PC-9 (cell line): Measurements from ENCODE around the gene ATRN. TPM values are rescaled to one million over a fixed set of nuclear protein-coding genes. Genes with fewer than 3 reads are reported as not detected.

Source experiments
- BruUV-seq: library from RNA; stranded (reverse); fragments of 400-500 nt; replicated peaks from 2 replicates; lab custom pipeline; 2021; lab: Mats Ljungman, UMichigan
- CTCF ChIA-PET: fragments of 300-600 bp; sonication (Branson Sonifier 250); formaldehyde crosslinking; loops from one replicate; lab custom pipeline; 2022; ENCODE audit warnings: antibody characterized with exemption; lab: Charles Lee
- POLR2A ChIA-PET: fragments of 300-600 bp; sonication (Branson Sonifier 250); formaldehyde crosslinking; loops from one replicate; lab custom pipeline; 2022; ENCODE audit warnings: antibody characterized with exemption; ENCODE audit not compliant: unreplicated experiment; lab: Charles Lee
- DNase-seq, 2 experiments: peaks; one replicate each; pipeline versions ENCODE4 v3.0.0 to v3.0.0-alpha.2; 2015 to 2022; ENCODE audit warnings: mixed read lengths in 1 of 2
- H2AFZ ChIP-seq: fragments of 200-600 bp; sonication (generic); 2 replicates; pipeline ENCODE4 v1.8.1; 2017; ENCODE audit warnings: antibody characterized with exemption
- H3F3A ChIP-seq: fragments of 200-600 bp; sonication (generic); 2 replicates; pipeline ENCODE4 v1.8.1; 2017; ENCODE audit warnings: antibody characterized with exemption, mild to moderate bottlenecking, low read depth; ENCODE audit not compliant: insufficient read depth
- H3K27ac ChIP-seq: fragments of 200-600 bp; sonication (generic); 2 replicates; pipeline ENCODE4 v1.6.1; 2016; ENCODE audit warnings: mixed run types
- H3K27me3 ChIP-seq: fragments of 200-600 bp; sonication (generic); 2 replicates; pipeline ENCODE4 v1.6.1; 2016; ENCODE audit warnings: low read depth, mixed run types; ENCODE audit not compliant: insufficient read depth
- H3K36me3 ChIP-seq: fragments of 200-600 bp; sonication (generic); 2 replicates; pipeline ENCODE4 v1.6.1; 2016; ENCODE audit warnings: low read depth, mixed run types
- H3K4me1 ChIP-seq: fragments of 200-600 bp; sonication (generic); replicated peaks from 2 replicates; pipeline ENCODE4 v1.6.1; 2016; ENCODE audit warnings: mixed run types; ENCODE audit not compliant: insufficient read depth
- H3K4me2 ChIP-seq: fragments of 200-600 bp; sonication (generic); 2 replicates; pipeline ENCODE4 v1.6.1; 2017; ENCODE audit warnings: mixed run types
- H3K4me3 ChIP-seq: fragments of 200-600 bp; sonication (generic); 2 replicates; pipeline ENCODE4 v1.6.1; 2016; ENCODE audit warnings: mixed run types
- H3K79me2 ChIP-seq: fragments of 200-600 bp; sonication (generic); 2 replicates; pipeline ENCODE4 v1.6.1; 2017; ENCODE audit warnings: low read depth, mixed run types
- H3K9me2 ChIP-seq: fragments of 200-600 bp; sonication (generic); 2 replicates; pipeline ENCODE4 v1.8.1; 2017; ENCODE audit warnings: mild to moderate bottlenecking; ENCODE audit not compliant: insufficient read depth
- H3K9me3 ChIP-seq: fragments of 200-600 bp; sonication (generic); 2 replicates; pipeline ENCODE4 v1.8.1; 2016; ENCODE audit warnings: low read depth; ENCODE audit not compliant: insufficient read depth
- H4K20me1 ChIP-seq: fragments of 200-600 bp; sonication (generic); 2 replicates; pipeline ENCODE4 v1.8.1; 2017; ENCODE audit not compliant: insufficient read depth
- CTCF ChIP-seq: fragments of 200-600 bp; sonication (generic); conservative IDR thresholded peaks from 2 replicates; pipeline ENCODE4 v1.6.1; 2017; ENCODE audit warnings: mixed run types, antibody characterized with exemption, mild to moderate bottlenecking, moderate library complexity
- EZH2 ChIP-seq: fragments of 200-600 bp; sonication (generic); IDR thresholded peaks from 2 replicates; pipeline ENCODE4 v1.8.0; 2017; ENCODE audit warnings: antibody characterized with exemption, low read depth
- intact Hi-C: fragments of 100-400 bp; cut with micrococcal nuclease; formaldehyde crosslinking; loops from one replicate; pipeline ENCODE4 v1.10.0; 2022; ENCODE audit not compliant: unreplicated experiment
- total RNA-seq: library from RNA; stranded (reverse); gene quantifications from 2 replicates; pipeline ENCODE4 v1.2.3, GENCODE V29; 2021

The ATRN gene
- total RNA-seq, 1 experiment from 2014 or later, result 34.9 TPM

GRCh38 chr20:3461911-3462677 lies 8.7 kb upstream of the ATRN start:
- CTCF ChIA-PET, result no interaction called here
- intact Hi-C loops, result no loop called here
- Histone ChIP-seq H3K27me3 (0 out of 2 replicates have a peak, but pooled peaks cover 4% of the 10 kb centered on the region), H3F3A (no peaks in the 10 kb centered on the region), H3K9me3 (no peaks in the 10 kb centered on the region), H2AFZ (no peak overlapping the region), H3K79me2 (no peaks in the 10 kb centered on the region), H3K36me3 (no peaks in the 10 kb centered on the region), H3K4me1 (no peaks in the 10 kb centered on the region), H3K27ac (no peak overlapping the region), H4K20me1 (no peaks in the 10 kb centered on the region), H3K9me2 (no peaks in the 10 kb centered on the region), H3K4me3 (no peak overlapping the region), H3K4me2 (no peak overlapping the region)
- peak; percentile 39 to 59 for DNase-seq
- TF ChIP-seq CTCF, result no peak
- TF ChIP-seq EZH2, result no peak
- BruUV-seq, result no TSS peak
- POLR2A ChIA-PET, result interaction anchor here (0.6 kb wide), 4 partner anchors 8 to 455 kb away, joined by 3 to 4 read pairs (median 4); no protein-coding TSS in a partner anchor

GRCh38 chr20:3464166-3464565 lies 6.7 kb upstream of the ATRN start:
- H3K36me3 ChIP-seq, result no peaks in the 10 kb centered on the region
- H3K27ac ChIP-seq, result no peak overlapping the region
- intact Hi-C loops, result no loop called here
- no TSS peak for BruUV-seq
- no peaks in the 10 kb centered on the region for H3K9me2 ChIP-seq
- H4K20me1 ChIP-seq, result no peaks in the 10 kb centered on the region
- no peak overlapping the region for H3K4me3 ChIP-seq
- H3K9me3 ChIP-seq, result no peaks in the 10 kb centered on the region
- H3K4me1 ChIP-seq, result no peaks in the 10 kb centered on the region
- no peak overlapping the region for H3K4me2 ChIP-seq
- no peaks in the 10 kb centered on the region for H3K79me2 ChIP-seq
- POLR2A ChIA-PET, result interaction anchor here (0.6 kb wide), 2 partner anchors 11 to 12 kb away, joined by 4 to 8 read pairs; no protein-coding TSS in a partner anchor
- H3K27me3 ChIP-seq, result no peaks in the 10 kb centered on the region
- no peak for DNase-seq
- CTCF ChIA-PET, result no interaction called here
- TF ChIP-seq EZH2 (no peak), CTCF (no peak)
- H3F3A ChIP-seq, result no peaks in the 10 kb centered on the region
- no peak overlapping the region for H2AFZ ChIP-seq

- BruUV-seq, result no TSS peak
- H3K4me1 ChIP-seq, result peaks cover 3% of the 10 kb centered on the region; the same call in 1 of the 2 replicates
- H3K36me3 ChIP-seq, result no peaks in the 10 kb centered on the region
- no peak overlapping the region for H3K27ac ChIP-seq
- no peaks in the 10 kb centered on the region for H3K27me3 ChIP-seq
- no peak overlapping the region for H3K4me3 ChIP-seq
- POLR2A ChIA-PET, result no interaction called here
- H3K9me3 ChIP-seq, result no peaks in the 10 kb centered on the region
- intact Hi-C loops, result no loop called here
- H4K20me1 ChIP-seq, result no peaks in the 10 kb centered on the region
- H3K4me2 ChIP-seq, result no peak overlapping the region
- no peaks in the 10 kb centered on the region for H3K79me2 ChIP-seq
- no peaks in the 10 kb centered on the region for H3F3A ChIP-seq
- CTCF ChIA-PET, result no interaction called here
- TF ChIP-seq CTCF, result no peak
- H2AFZ ChIP-seq, result no peak overlapping the region
- H3K9me2 ChIP-seq, result no peaks in the 10 kb centered on the region
- DNase-seq, result no peak
Measured at GRCh38 chr20:3465301-3465700, 5.5 kb upstream of the ATRN start.
